Measurements from ENCODE around the gene LIN9. TPM values are rescaled to one million over a fixed set of nuclear protein-coding genes. Genes with fewer than 3 reads are reported as not detected.
A peak's percentile ranks its signal among the peaks of the same experiment; 100 is the strongest.

Gene LIN9
- total RNA-seq, 2 experiments from 2014 or later = 10.6 TPM

GRCh38 chr1:226233806-226234205, 75.2 kb downstream of the LIN9 start:
- no peak for ATAC-seq
- POLR2A ChIA-PET = no interaction called here
- no peaks in the 10 kb centered on the region for H3K27me3 Mint-ChIP-seq
- H3K27ac Mint-ChIP-seq = no peak overlapping the region
- H3K9me3 Mint-ChIP-seq (ENCODE audit: low read depth) = no peaks in the 10 kb centered on the region
- CTCF ChIA-PET = no interaction called here
- H3K36me3 Mint-ChIP-seq (ENCODE audit: low read depth) = peaks cover 19% of the 10 kb centered on the region
- no peak for DNase-seq
- H3K4me1 Mint-ChIP-seq = no peaks in the 10 kb centered on the region
- H3K4me3 Mint-ChIP-seq = no peak overlapping the region
- intact Hi-C loops (cut with DNase I, micrococcal nuclease) = no loop called here

GRCh38 chr1:226233293-226233692, 75.7 kb downstream of the LIN9 start:
- H3K4me1 Mint-ChIP-seq = no peaks in the 10 kb centered on the region
- H3K27me3 Mint-ChIP-seq = no peaks in the 10 kb centered on the region
- CTCF ChIA-PET = interaction anchor here (0.9 kb wide), 1 partner anchor 32 kb away, joined by 4 read pairs; no protein-coding TSS in a partner anchor
- H3K9me3 Mint-ChIP-seq (ENCODE audit: low read depth) = no peaks in the 10 kb centered on the region
- H3K27ac Mint-ChIP-seq = no peak overlapping the region
- intact Hi-C loops (cut with DNase I, micrococcal nuclease) = no loop called here
- DNase-seq (no peak), ATAC-seq (no peak)
- H3K4me3 Mint-ChIP-seq = no peak overlapping the region
- H3K36me3 Mint-ChIP-seq (ENCODE audit: low read depth) = peaks cover 16% of the 10 kb centered on the region
- POLR2A ChIA-PET = no interaction called here

- intact Hi-C loops (cut with DNase I, micrococcal nuclease) = no loop called here
- Mint-ChIP-seq H3K4me3 (no peak overlapping the region), H3K27ac (no peak overlapping the region), H3K9me3 (ENCODE audit: low read depth) (no peaks in the 10 kb centered on the region), H3K4me1 (peaks cover 8% of the 10 kb centered on the region), H3K27me3 (peaks cover 14% of the 10 kb centered on the region), H3K36me3 (ENCODE audit: low read depth) (no peaks in the 10 kb centered on the region)
- ChIA-PET CTCF (interaction anchor here (0.7 to 1.0 kb wide), 2 partner anchors 12 to 48 kb away, joined by 3 to 4 read pairs; no protein-coding TSS in a partner anchor), POLR2A (no interaction called here)
- no peak for DNase-seq
- ATAC-seq = no peak
Observed at GRCh38 chr1:226226601-226227000, 82.4 kb downstream of the LIN9 start.

GRCh38 chr1:226223786-226224244, 85.1 kb downstream of the LIN9 start:
- Mint-ChIP-seq H3K4me1 (peaks cover 8% of the 10 kb centered on the region), H3K4me3 (peak overlapping the region; percentile 67), H3K9me3 (ENCODE audit: low read depth) (no peaks in the 10 kb centered on the region), H3K36me3 (ENCODE audit: low read depth) (no peaks in the 10 kb centered on the region), H3K27me3 (peaks cover 19% of the 10 kb centered on the region), H3K27ac (no peak overlapping the region)
- peak; percentile 61 for ATAC-seq
- POLR2A ChIA-PET = no interaction called here
- DNase-seq = peak; percentile 52
- CTCF ChIA-PET = interaction anchor here (0.6 to 2.2 kb wide), 3 partner anchors 27 to 99 kb away, joined by 3 to 12 read pairs (median 4); no protein-coding TSS in a partner anchor
- intact Hi-C loops (cut with DNase I, micrococcal nuclease) = loop anchor here in 1 of 2 experiments (5.0 kb wide), 1 partner anchor 108 kb away; no protein-coding TSS in a partner anchor

- POLR2A ChIA-PET = no interaction called here
- DNase-seq (peak; percentile 18), ATAC-seq (peak; percentile 31)
- H3K27ac Mint-ChIP-seq = no peak within 1 kb of the TSS
- CTCF ChIA-PET = interaction anchor here (0.5 to 1.5 kb wide), 3 partner anchors 26 to 141 kb away, joined by 3 to 5 read pairs (median 4); no protein-coding TSS in a partner anchor
- no peaks in the 10 kb centered on the region for H3K9me3 Mint-ChIP-seq (ENCODE audit: low read depth)
- H3K27me3 Mint-ChIP-seq = peaks cover 19% of the 10 kb centered on the region
- H3K4me1 Mint-ChIP-seq = peaks cover 8% of the 10 kb centered on the region
- H3K4me3 Mint-ChIP-seq = peak within 1 kb of the TSS; percentile 67
- no peaks in the 10 kb centered on the region for H3K36me3 Mint-ChIP-seq (ENCODE audit: low read depth)
- intact Hi-C loops (cut with DNase I, micrococcal nuclease) = loop anchor here in 1 of 2 experiments (5.0 kb wide), 1 partner anchor 109 kb away; no protein-coding TSS in a partner anchor
Observed at GRCh38 chr1:226223157-226223785, 85.7 kb downstream of the LIN9 start, which contains the start of gene MIXL1. Gene MIXL1 (plus strand): TSS chr1:226223664. CDS start chr1:226223682, 18 bp downstream.

- no peak overlapping the region for H3K27ac Mint-ChIP-seq
- H3K4me3 Mint-ChIP-seq = peak overlapping the region; percentile 47
- peak; percentile 46 for DNase-seq
- H3K4me1 Mint-ChIP-seq = peaks cover 8% of the 10 kb centered on the region
- H3K9me3 Mint-ChIP-seq (ENCODE audit: low read depth) = no peaks in the 10 kb centered on the region
- no peaks in the 10 kb centered on the region for H3K36me3 Mint-ChIP-seq (ENCODE audit: low read depth)
- CTCF ChIA-PET = interaction anchor here (1.3 kb wide), 1 partner anchor 98 kb away, joined by 3 read pairs; no protein-coding TSS in a partner anchor
- H3K27me3 Mint-ChIP-seq = peaks cover 19% of the 10 kb centered on the region
- POLR2A ChIA-PET = interaction anchor here (0.7 kb wide), 1 partner anchor 66 kb away, joined by 3 read pairs; no protein-coding TSS in a partner anchor
- peak; percentile 54 for ATAC-seq
- intact Hi-C loops (cut with DNase I, micrococcal nuclease) = loop anchor here in 1 of 2 experiments (5.0 kb wide), 1 partner anchor 110 kb away; no protein-coding TSS in a partner anchor
Observed at GRCh38 chr1:226222686-226223085, 86.3 kb downstream of the LIN9 start.

GRCh38 chr1:226220473-226221189, 88.3 kb downstream of the LIN9 start:
- ATAC-seq = no peak

GRCh38 chr1:226217273-226217672, 91.7 kb downstream of the LIN9 start:
- no peak overlapping the region for H3K4me3 Mint-ChIP-seq
- POLR2A ChIA-PET = no interaction called here
- no peak overlapping the region for H3K27ac Mint-ChIP-seq
- H3K27me3 Mint-ChIP-seq = peaks cover 8% of the 10 kb centered on the region
- CTCF ChIA-PET = no interaction called here
- intact Hi-C loops (cut with DNase I, micrococcal nuclease) = no loop called here
- DNase-seq (no peak), ATAC-seq (no peak)
- no peaks in the 10 kb centered on the region for H3K9me3 Mint-ChIP-seq (ENCODE audit: low read depth)
- no peaks in the 10 kb centered on the region for H3K36me3 Mint-ChIP-seq (ENCODE audit: low read depth)
- peaks cover under 1% of the 10 kb centered on the region for H3K4me1 Mint-ChIP-seq

More at GRCh38 chr1:226220473-226221189, 88.3 kb downstream of the LIN9 start:
- H3K9me3 Mint-ChIP-seq (ENCODE audit: low read depth) = no peaks in the 10 kb centered on the region
- CTCF ChIA-PET = interaction anchor here (0.9 kb wide), 1 partner anchor 23 kb away, joined by 3 read pairs; no protein-coding TSS in a partner anchor
- peaks cover 19% of the 10 kb centered on the region for H3K27me3 Mint-ChIP-seq
- no peak overlapping the region for H3K27ac Mint-ChIP-seq
- H3K4me3 Mint-ChIP-seq = no peak overlapping the region
- H3K36me3 Mint-ChIP-seq (ENCODE audit: low read depth) = no peaks in the 10 kb centered on the region
- POLR2A ChIA-PET = no interaction called here
- DNase-seq = no peak
- peaks cover 8% of the 10 kb centered on the region for H3K4me1 Mint-ChIP-seq
- intact Hi-C loops (cut with DNase I, micrococcal nuclease) = loop anchor here in 1 of 2 experiments (5.0 kb wide), 1 partner anchor 112 kb away; no protein-coding TSS in a partner anchor

- DNase-seq (no peak), ATAC-seq (no peak)
- CTCF ChIA-PET = no interaction called here
- H3K27ac Mint-ChIP-seq = no peak overlapping the region
- no peaks in the 10 kb centered on the region for H3K9me3 Mint-ChIP-seq (ENCODE audit: low read depth)
- intact Hi-C loops (cut with DNase I, micrococcal nuclease) = no loop called here
- no peak overlapping the region for H3K4me3 Mint-ChIP-seq
- peaks cover 2% of the 10 kb centered on the region for H3K27me3 Mint-ChIP-seq
- no peaks in the 10 kb centered on the region for H3K4me1 Mint-ChIP-seq
- POLR2A ChIA-PET = no interaction called here
- H3K36me3 Mint-ChIP-seq (ENCODE audit: low read depth) = no peaks in the 10 kb centered on the region
Observed at GRCh38 chr1:226216056-226216455, 92.9 kb downstream of the LIN9 start.

- no peak overlapping the region for H3K27ac Mint-ChIP-seq
- DNase-seq (no peak), ATAC-seq (no peak)
- H3K4me1 Mint-ChIP-seq = no peaks in the 10 kb centered on the region
- peaks cover 2% of the 10 kb centered on the region for H3K27me3 Mint-ChIP-seq
- H3K9me3 Mint-ChIP-seq (ENCODE audit: low read depth) = no peaks in the 10 kb centered on the region
- ChIA-PET POLR2A (no interaction called here), CTCF (no interaction called here)
- H3K36me3 Mint-ChIP-seq (ENCODE audit: low read depth) = no peaks in the 10 kb centered on the region
- no peak overlapping the region for H3K4me3 Mint-ChIP-seq
- intact Hi-C loops (cut with DNase I, micrococcal nuclease) = no loop called here
Observed at GRCh38 chr1:226215239-226215638, 93.7 kb downstream of the LIN9 start.

GRCh38 chr1:226212545-226212944, 96.4 kb downstream of the LIN9 start:
- intact Hi-C loops (cut with DNase I, micrococcal nuclease) = no loop called here
- H3K27ac Mint-ChIP-seq = no peak overlapping the region
- ATAC-seq (no peak), DNase-seq (no peak)
- H3K9me3 Mint-ChIP-seq (ENCODE audit: low read depth) = no peaks in the 10 kb centered on the region
- CTCF ChIA-PET = interaction anchor here (1.1 kb wide), 1 partner anchor 10 kb away, joined by 3 read pairs; no protein-coding TSS in a partner anchor
- POLR2A ChIA-PET = no interaction called here
- H3K27me3 Mint-ChIP-seq = no peaks in the 10 kb centered on the region
- no peaks in the 10 kb centered on the region for H3K4me1 Mint-ChIP-seq
- H3K4me3 Mint-ChIP-seq = no peak overlapping the region
- no peaks in the 10 kb centered on the region for H3K36me3 Mint-ChIP-seq (ENCODE audit: low read depth)

Measured in activated CD4-positive, alpha-beta T cell treated with anti-CD3 and anti-CD28 coated beads for 36 hours (primary cell).